ENCODE measurements around the gene SLC25A6. TPM values are rescaled to one million over a fixed set of nuclear protein-coding genes. Genes with fewer than 3 reads are reported as not detected.

SLC25A6 gene
- total RNA-seq, 4 donors from 2014 or later = 60.0 to 69.9 (median 65.1) TPM

GRCh38 chrX:1360171-1360570 lies 31.7 kb downstream of the SLC25A6 start:
- H3K27ac ChIP-seq = no peak overlapping the region
- DNase-seq (no peak), ATAC-seq (no peak)
- peaks cover 0 to 10% of the 10 kb centered on the region in 2 donors for H3K36me3 ChIP-seq
- H3K4me3 ChIP-seq = no peak overlapping the region
- no peaks in the 10 kb centered on the region for H3K9me3 ChIP-seq
- in situ Hi-C loops (cut with MboI; ENCODE audit: low sequenced_read_pairs in 4 of 4) (no loop called here), intact Hi-C loops (cut with DNase I; ENCODE audit: low total_unique reads) (no loop called here)
- H3K27me3 ChIP-seq = no peaks in the 10 kb centered on the region
- TF ChIP-seq POLR2A (IDR thresholded peaks at IDR 0.05) (no peak), CTCF (IDR thresholded peaks at IDR 0.05 in 4 of 5, conservative IDR thresholded peaks at IDR 0.05 in 1 of 5) (no peak)
- no peaks in the 10 kb centered on the region for H3K4me1 ChIP-seq

GRCh38 chrX:1359477-1359873 lies 32.4 kb downstream of the SLC25A6 start:
- Histone ChIP-seq H3K36me3 (peaks cover 0 to 10% of the 10 kb centered on the region in 2 donors), H3K4me1 (no peaks in the 10 kb centered on the region)

GRCh38 chrX:1358793-1359476 lies 33.0 kb downstream of the SLC25A6 start:
- no peak overlapping the region for H3K4me3 ChIP-seq
- TF ChIP-seq CTCF (IDR thresholded peaks at IDR 0.05 in 4 of 5, conservative IDR thresholded peaks at IDR 0.05 in 1 of 5) (no peak), POLR2A (IDR thresholded peaks at IDR 0.05) (no peak)
- ATAC-seq (no peak), DNase-seq (no peak)
- in situ Hi-C loops (cut with MboI; ENCODE audit: low sequenced_read_pairs in 4 of 4) = no loop called here
- no peaks in the 10 kb centered on the region for H3K27me3 ChIP-seq
- intact Hi-C loops (cut with DNase I; ENCODE audit: low total_unique reads) = no loop called here
- no peaks in the 10 kb centered on the region for H3K9me3 ChIP-seq
- H3K27ac ChIP-seq = no peak overlapping the region
- peaks cover 0 to 10% of the 10 kb centered on the region in 2 donors for H3K36me3 ChIP-seq
- no peaks in the 10 kb centered on the region for H3K4me1 ChIP-seq

More at GRCh38 chrX:1359477-1359873, 32.4 kb downstream of the SLC25A6 start:
- no peaks in the 10 kb centered on the region for H3K27me3 ChIP-seq
- DNase-seq (no peak), ATAC-seq (no peak)
- no peak overlapping the region for H3K27ac ChIP-seq
- in situ Hi-C loops (cut with MboI; ENCODE audit: low sequenced_read_pairs in 4 of 4) (no loop called here), intact Hi-C loops (cut with DNase I; ENCODE audit: low total_unique reads) (no loop called here)
- TF ChIP-seq CTCF (IDR thresholded peaks at IDR 0.05 in 4 of 5, conservative IDR thresholded peaks at IDR 0.05 in 1 of 5) = no peak
- TF ChIP-seq POLR2A (IDR thresholded peaks at IDR 0.05) = no peak
- no peaks in the 10 kb centered on the region for H3K9me3 ChIP-seq
- H3K4me3 ChIP-seq = no peak overlapping the region

GRCh38 chrX:1357993-1358392 lies 33.9 kb downstream of the SLC25A6 start:
- in situ Hi-C loops (cut with MboI; ENCODE audit: low sequenced_read_pairs in 4 of 4) = no loop called here
- H3K4me1 ChIP-seq = no peaks in the 10 kb centered on the region
- H3K9me3 ChIP-seq = no peaks in the 10 kb centered on the region

More at GRCh38 chrX:1357993-1358392, 33.9 kb downstream of the SLC25A6 start:
- intact Hi-C loops (cut with DNase I; ENCODE audit: low total_unique reads) = no loop called here
- H3K4me3 ChIP-seq = no peak overlapping the region
- H3K27ac ChIP-seq = no peak overlapping the region
- ATAC-seq = no peak
- no peaks in the 10 kb centered on the region for H3K27me3 ChIP-seq
- DNase-seq = no peak
- peaks cover 0 to 10% of the 10 kb centered on the region in 2 donors for H3K36me3 ChIP-seq
- TF ChIP-seq CTCF (IDR thresholded peaks at IDR 0.05 in 4 of 5, conservative IDR thresholded peaks at IDR 0.05 in 1 of 5) = no peak
- no peak for TF ChIP-seq POLR2A (IDR thresholded peaks at IDR 0.05)
